SU-DHL-6 (cell line): ENCODE data around the gene MLLT10.
"Not testable (repeated sequence)": the region's sequence is repeated elsewhere in the genome, so short reads cannot be mapped to it uniquely, and the experiment has no call there.

Experiments
- H2AFZ ChIP-seq: fragments of 200-600 bp; sonication (generic); 2 replicates; pipeline ENCODE4 v1.6.1; 2014; ENCODE audit warnings: low read depth, mild to moderate bottlenecking, moderate library complexity, mixed read lengths, antibody characterized with exemption, low read length; ENCODE audit not compliant: severe bottlenecking
- H3F3A ChIP-seq: fragments of 200-600 bp; shearing (Covaris generic); 2 replicates; pipeline ENCODE4 v1.6.0; 2016; ENCODE audit warnings: antibody characterized with exemption, mild to moderate bottlenecking; ENCODE audit not compliant: insufficient read depth
- H3K27ac ChIP-seq: fragments of 200-600 bp; sonication (generic); 2 replicates; pipeline ENCODE4 v1.5.1; 2016; ENCODE audit warnings: low read depth, mild to moderate bottlenecking, low read length, moderate library complexity, mixed read lengths
- H3K27me3 ChIP-seq: fragments of 200-600 bp; sonication (generic), shearing (Covaris generic); 2 replicates; pipeline ENCODE4 v1.6.0; 2014; ENCODE audit warnings: mild to moderate bottlenecking, low read length
- H3K36me3 ChIP-seq: fragments of 200-600 bp; sonication (generic); 2 replicates; pipeline ENCODE4 v1.6.1; 2014; ENCODE audit warnings: mild to moderate bottlenecking, low read length, mixed read lengths
- H3K4me2 ChIP-seq: fragments of 300-600, 200-600 bp; shearing (Covaris generic), sonication (generic); 2 replicates; pipeline ENCODE4 v1.6.0; 2014; ENCODE audit warnings: low read length, low read depth, mild to moderate bottlenecking; ENCODE audit not compliant: poor library complexity, severe bottlenecking
- H3K4me3 ChIP-seq: fragments of 200-600 bp; sonication (generic); 2 replicates; pipeline ENCODE4 v1.5.1; 2014; ENCODE audit warnings: antibody characterized with exemption, low read length, mild to moderate bottlenecking, mixed read lengths; ENCODE audit not compliant: insufficient read depth, poor library complexity, severe bottlenecking
- H3K79me2 ChIP-seq: fragments of 200-600 bp; sonication (generic); 2 replicates; pipeline ENCODE4 v1.6.1; 2014; ENCODE audit warnings: mild to moderate bottlenecking, low read length, moderate library complexity; ENCODE audit not compliant: insufficient read depth
- H3K9ac ChIP-seq: fragments of 200-600 bp; sonication (generic); 2 replicates; pipeline ENCODE4 v1.7.0; 2014; ENCODE audit warnings: mild to moderate bottlenecking, low read length
- H3K9me2 ChIP-seq: fragments of 200-600 bp; sonication (generic); replicated peaks from 2 replicates; pipeline ENCODE4 v1.6.1; 2014; ENCODE audit warnings: low read length; ENCODE audit not compliant: insufficient read depth
- H3K9me3 ChIP-seq: fragments of 200-600 bp; sonication (generic); 2 replicates; pipeline ENCODE4 v1.6.1; 2014; ENCODE audit warnings: low read length, mixed read lengths; ENCODE audit not compliant: insufficient read depth
- H4K20me1 ChIP-seq: fragments of 200-600 bp; sonication (generic); 2 replicates; pipeline ENCODE4 v1.6.1; 2014; ENCODE audit warnings: low read depth, mild to moderate bottlenecking, antibody characterized with exemption, low read length, moderate library complexity, mixed read lengths
- CTCF ChIP-seq: fragments of 200-600 bp; sonication (generic); IDR thresholded peaks from one replicate; pipeline ENCODE4 v1.5.1; 2017; ENCODE audit warnings: antibody characterized with exemption, mild to moderate bottlenecking, low read length, moderate library complexity; ENCODE audit not compliant: insufficient read depth, poor library complexity, severe bottlenecking
- EZH2phosphoT487 ChIP-seq: fragments of 200-600 bp; sonication (generic), shearing (Covaris generic); conservative IDR thresholded peaks from 2 replicates; pipeline ENCODE4 v1.6.1; 2018; ENCODE audit warnings: mild to moderate bottlenecking, antibody characterized with exemption, low read length, moderate library complexity, mixed read lengths

MLLT10 gene

GRCh38 chr10:21626457-21627161 is 92.6 kb downstream of the MLLT10 start:
- Histone ChIP-seq H3K9ac (no peak overlapping the region), H3K36me3 (0 out of 2 replicates have a peak, but pooled peaks cover 7% of the 10 kb centered on the region), H3K4me2 (no peak overlapping the region), H3K79me2 (no peaks in the 10 kb centered on the region; the same call in 1 of the 2 replicates), H3K27me3 (no peaks in the 10 kb centered on the region), H3K9me3 (no peaks in the 10 kb centered on the region), H3K4me3 (no peak overlapping the region), H3K9me2 (no peaks in the 10 kb centered on the region), H3K27ac (no peak overlapping the region), H4K20me1 (no peaks in the 10 kb centered on the region), H3F3A (no peaks in the 10 kb centered on the region), H2AFZ (no peak overlapping the region)
- TF ChIP-seq CTCF (no peak), EZH2phosphoT487 (no peak)

- Histone ChIP-seq H2AFZ (no peak overlapping the region), H3K9me3 (no peaks in the 10 kb centered on the region), H3K4me3 (no peak overlapping the region), H3F3A (peaks cover 3% of the 10 kb centered on the region; the same call in 1 of the 2 replicates), H3K27ac (no peak overlapping the region), H3K9ac (no peak overlapping the region), H4K20me1 (no peaks in the 10 kb centered on the region), H3K9me2 (no peaks in the 10 kb centered on the region), H3K4me2 (no peak overlapping the region), H3K79me2 (no peaks in the 10 kb centered on the region; the same call in 1 of the 2 replicates), H3K27me3 (no peaks in the 10 kb centered on the region), H3K36me3 (0 out of 2 replicates have a peak, but pooled peaks cover 7% of the 10 kb centered on the region)
- no peak for TF ChIP-seq EZH2phosphoT487
- TF ChIP-seq CTCF: no peak
These were observed 93.3 kb downstream of the MLLT10 start for GRCh38 chr10:21627331-21627730.

GRCh38 chr10:21628023-21628422 is 94.0 kb downstream of the MLLT10 start:
- no peak overlapping the region for H3K27ac ChIP-seq
- no peak overlapping the region for H3K4me2 ChIP-seq
- 0 out of 2 replicates have a peak, but pooled peaks cover 7% of the 10 kb centered on the region for H3K36me3 ChIP-seq

GRCh38 chr10:21628645-21629044 is 94.6 kb downstream of the MLLT10 start:
- not testable (repeated sequence) for H3K79me2 ChIP-seq, H3K27me3 ChIP-seq, H3K36me3 ChIP-seq, H2AFZ ChIP-seq, H3K27ac ChIP-seq, H3K9me2 ChIP-seq, H3K4me3 ChIP-seq, H3F3A ChIP-seq, H4K20me1 ChIP-seq, H3K4me2 ChIP-seq, H3K9me3 ChIP-seq, H3K9ac ChIP-seq

More at GRCh38 chr10:21628023-21628422, 94.0 kb downstream of the MLLT10 start:
- H3K9me2 ChIP-seq: no peaks in the 10 kb centered on the region
- no peak overlapping the region for H2AFZ ChIP-seq
- no peak overlapping the region for H3K4me3 ChIP-seq
- H3F3A ChIP-seq: peaks cover 3% of the 10 kb centered on the region; the same call in 1 of the 2 replicates
- no peak for TF ChIP-seq EZH2phosphoT487
- TF ChIP-seq CTCF: no peak
- no peaks in the 10 kb centered on the region for H3K9me3 ChIP-seq
- no peaks in the 10 kb centered on the region for H3K27me3 ChIP-seq
- no peaks in the 10 kb centered on the region for H3K79me2 ChIP-seq
- H4K20me1 ChIP-seq: no peaks in the 10 kb centered on the region
- no peak overlapping the region for H3K9ac ChIP-seq
